Motor neuron (in vitro differentiated cells): ENCODE data around the gene SLC22A13. TPM values are rescaled to one million over a fixed set of nuclear protein-coding genes. Genes with fewer than 3 reads are reported as not detected.
"Not testable (repeated sequence)": the region's sequence is repeated elsewhere in the genome, so short reads cannot be mapped to it uniquely, and the experiment has no call there.

Source experiments
- ATAC-seq, 8 experiments: fragments of 200-7000 bp; cut with Tn5 transposase; replicated peaks in 6 of 8; 2 replicates each; pipeline ENCODE4 v1.8.0; 2021; ENCODE audit warnings: mild to moderate bottlenecking in 8 of 8, moderate library complexity in 8 of 8
- H3K27ac ChIP-seq, 2 donors: fragments of 250-450 bp; sonication (Bioruptor Pico); 2 replicates each; pipeline ENCODE4 v1.9.0; 2021; ENCODE audit warnings: antibody characterized with exemption in 2 of 2, mild to moderate bottlenecking in 2 of 2, moderate library complexity in 1 of 2
- H3K4me1 ChIP-seq, 2 donors: fragments of 250-450 bp; sonication (Bioruptor Pico); replicated peaks in 1 of 2; 2 replicates each; pipeline ENCODE4 v1.6.1; 2021; ENCODE audit warnings: antibody characterized with exemption in 2 of 2, mild to moderate bottlenecking in 2 of 2, moderate library complexity in 1 of 2
- H3K4me3 ChIP-seq, 5 donors: fragments of 250-450 bp; sonication (Bioruptor Pico); 2 replicates each; pipeline ENCODE4 v1.9.0; 2021; ENCODE audit warnings: antibody characterized with exemption in 5 of 5, mild to moderate bottlenecking in 5 of 5, moderate library complexity in 4 of 5
- WGBS, 10 experiments: fragments of 450-650 bp; shearing (Covaris generic); methylation state at CpG; one replicate each; pipeline ENCODE4 v1.0.0; 2022; 5-methylcytosine and 5-hydroxymethylcytosine counted together
- in situ Hi-C, 9 experiments: fragments of 400-800 bp; cut with MboI; loops; one replicate each; pipeline ENCODE4 v1.15.0; 2021; ENCODE audit warnings: low sequenced_read_pairs in 9 of 9, low pct_unique_long_range_greater_than_20kb in 2 of 9; ENCODE audit not compliant: unreplicated experiment in 9 of 9
- total RNA-seq, 8 experiments: library from RNA; unstranded; fragments of 300-600 nt; gene quantifications; 2 replicates each; pipeline versions ENCODE4 v1.2.3 to v1.2.4, GENCODE V29; 2022

Gene SLC22A13
- total RNA-seq, 8 experiments from 2014 or later = 0.13 to 1.0 (median 0.36) TPM; not detected in 1

- no peak overlapping the region for H3K4me3 ChIP-seq
Observed at GRCh38 chr3:38314764-38315487, 49.3 kb downstream of the SLC22A13 start.

DNA sequence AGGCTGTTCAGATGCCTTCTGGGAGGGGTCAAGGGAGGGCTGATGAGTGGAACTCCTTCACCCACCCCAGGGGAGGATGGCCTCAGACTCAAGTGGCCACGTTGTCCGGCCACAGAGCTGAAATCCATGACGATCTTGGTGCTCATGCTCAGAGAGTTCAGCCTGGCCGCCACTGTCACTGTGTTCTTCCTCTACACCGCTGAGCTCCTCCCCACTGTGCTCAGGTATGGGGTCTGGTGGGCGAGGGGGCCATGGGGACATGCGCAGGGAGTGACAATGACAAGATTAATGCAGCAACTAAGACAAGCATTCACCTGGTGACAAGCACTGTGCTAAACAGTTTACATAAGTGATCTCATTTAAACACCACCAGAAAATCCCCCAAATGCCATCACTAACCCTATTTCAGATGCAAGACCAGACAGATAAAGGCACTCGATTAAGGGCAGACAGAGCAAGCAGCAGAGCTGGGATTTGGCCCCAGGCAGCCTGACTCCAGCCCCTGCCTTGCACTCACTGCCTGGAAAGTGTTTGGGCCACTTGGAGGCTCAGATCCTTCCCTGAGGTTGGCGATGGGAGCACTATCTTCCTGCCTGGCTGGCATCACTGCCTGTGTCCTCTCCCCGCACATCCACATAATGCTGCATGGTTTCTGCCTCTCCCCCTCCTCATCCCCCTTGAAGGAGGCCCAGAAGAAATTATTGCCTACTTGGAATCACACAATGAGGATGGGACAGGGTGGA lies 50.0 kb downstream of the SLC22A13 start:
- Histone ChIP-seq H3K27ac (no peak overlapping the region), H3K4me1 (no peaks in the 10 kb centered on the region), H3K4me3 (no peak overlapping the region)
- ATAC-seq = no peak
- WGBS, 10 experiments = 40 to 63% (median 45%) methylated on average over 1 to 5 of the region's 10 CpGs; no CpG with 5 or more reads in 5 of the 10 experiments
- in situ Hi-C loops = no loop called here

More at GRCh38 chr3:38314764-38315487, 49.3 kb downstream of the SLC22A13 start:
- Histone ChIP-seq H3K27ac (no peak overlapping the region), H3K4me1 (no peaks in the 10 kb centered on the region)
- ATAC-seq = peak in 6 of 8 experiments; percentile 11 to 88 (median 32)
- WGBS, 10 experiments = 0 to 80% (median 60%) methylated on average over 1 of the region's 5 CpGs; no CpG with 5 or more reads in 3 of the 10 experiments
- in situ Hi-C loops = no loop called here

DNA sequence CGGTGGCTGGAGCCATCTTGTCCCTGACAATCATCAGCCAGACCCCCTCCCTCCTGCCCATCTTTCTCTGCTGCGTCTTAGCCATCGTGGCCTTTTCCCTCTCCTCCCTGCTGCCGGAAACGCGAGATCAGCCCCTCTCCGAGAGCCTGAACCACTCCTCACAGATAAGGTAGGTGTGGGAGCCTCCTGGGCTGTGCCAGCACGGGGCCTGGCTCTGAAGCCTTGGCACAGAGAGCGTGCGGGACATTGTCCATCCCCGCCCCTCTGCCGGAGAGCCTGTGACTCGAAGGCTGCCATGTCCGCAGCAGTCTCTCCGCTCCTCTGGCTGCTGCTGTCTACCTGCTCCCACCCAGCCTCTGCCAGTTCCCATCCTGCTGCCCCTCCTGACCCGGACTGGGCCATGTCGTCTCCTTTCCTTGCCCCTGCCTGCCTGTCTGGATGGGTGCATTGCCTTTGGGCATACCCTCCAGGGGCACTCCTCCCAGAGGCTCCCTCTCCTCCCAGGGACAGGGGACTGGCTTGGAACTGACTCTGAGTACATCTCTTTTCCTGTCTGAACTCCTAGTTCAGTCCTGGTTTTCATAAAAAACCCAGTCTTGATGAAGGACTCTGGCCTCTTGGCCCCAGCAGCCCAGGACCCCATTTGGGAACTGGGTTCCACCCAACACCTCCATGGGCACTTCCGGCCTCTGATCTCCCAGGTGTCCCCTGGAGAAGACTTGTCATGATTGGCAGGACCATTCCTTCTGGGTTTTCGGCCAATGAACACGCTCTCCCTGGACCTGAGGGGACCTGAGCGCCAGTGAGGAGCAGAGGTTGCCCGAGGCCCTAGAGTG lies 51.0 kb downstream of the SLC22A13 start:
- Histone ChIP-seq H3K27ac (no peak overlapping the region), H3K4me1 (no peaks in the 10 kb centered on the region), H3K4me3 (no peak overlapping the region)
- 17 to 100% (median 82%) methylated on average over 1 to 6 of the region's 22 CpGs; no CpG with 5 or more reads in 4 of the 10 experiments for WGBS, 10 experiments
- ATAC-seq = no peak
- in situ Hi-C loops = no loop called here

DNA sequence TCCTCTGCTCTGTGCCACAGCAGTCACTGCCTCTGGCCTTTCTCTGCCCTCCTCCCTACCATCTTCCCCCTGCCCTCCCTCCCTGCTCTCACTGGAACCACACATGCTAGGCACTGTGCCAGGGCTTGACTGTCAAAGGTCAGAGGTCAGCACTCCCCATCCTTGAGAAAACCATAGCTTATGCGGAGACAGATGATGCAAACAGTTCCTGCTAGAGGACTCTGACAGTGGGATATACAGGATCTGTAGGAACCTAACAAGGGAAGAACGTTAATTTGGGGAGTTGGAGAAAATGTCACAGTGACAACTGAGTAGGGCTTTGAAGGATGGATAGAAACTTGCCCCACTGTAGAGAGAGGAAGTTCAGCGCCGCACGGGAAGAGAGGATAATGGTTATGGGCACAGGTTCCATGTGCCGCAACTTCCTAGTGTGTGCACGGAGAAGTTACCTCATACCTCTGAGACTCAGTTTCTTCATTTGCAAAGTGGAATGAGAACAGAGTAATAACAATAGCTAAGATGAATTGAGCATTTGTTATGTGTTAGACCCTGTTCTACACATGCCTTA lies 51.7 kb downstream of the SLC22A13 start:
- in situ Hi-C loops = no loop called here
- WGBS, 10 experiments = 75 to 100% (median 85%) methylated on average over 1 to 6 of the region's 7 CpGs; no CpG with 5 or more reads in 2 of the 10 experiments
- no peaks in the 10 kb centered on the region for H3K4me1 ChIP-seq
- ATAC-seq = no peak
- no peak overlapping the region for H3K4me3 ChIP-seq
- H3K27ac ChIP-seq = no peak overlapping the region

DNA sequence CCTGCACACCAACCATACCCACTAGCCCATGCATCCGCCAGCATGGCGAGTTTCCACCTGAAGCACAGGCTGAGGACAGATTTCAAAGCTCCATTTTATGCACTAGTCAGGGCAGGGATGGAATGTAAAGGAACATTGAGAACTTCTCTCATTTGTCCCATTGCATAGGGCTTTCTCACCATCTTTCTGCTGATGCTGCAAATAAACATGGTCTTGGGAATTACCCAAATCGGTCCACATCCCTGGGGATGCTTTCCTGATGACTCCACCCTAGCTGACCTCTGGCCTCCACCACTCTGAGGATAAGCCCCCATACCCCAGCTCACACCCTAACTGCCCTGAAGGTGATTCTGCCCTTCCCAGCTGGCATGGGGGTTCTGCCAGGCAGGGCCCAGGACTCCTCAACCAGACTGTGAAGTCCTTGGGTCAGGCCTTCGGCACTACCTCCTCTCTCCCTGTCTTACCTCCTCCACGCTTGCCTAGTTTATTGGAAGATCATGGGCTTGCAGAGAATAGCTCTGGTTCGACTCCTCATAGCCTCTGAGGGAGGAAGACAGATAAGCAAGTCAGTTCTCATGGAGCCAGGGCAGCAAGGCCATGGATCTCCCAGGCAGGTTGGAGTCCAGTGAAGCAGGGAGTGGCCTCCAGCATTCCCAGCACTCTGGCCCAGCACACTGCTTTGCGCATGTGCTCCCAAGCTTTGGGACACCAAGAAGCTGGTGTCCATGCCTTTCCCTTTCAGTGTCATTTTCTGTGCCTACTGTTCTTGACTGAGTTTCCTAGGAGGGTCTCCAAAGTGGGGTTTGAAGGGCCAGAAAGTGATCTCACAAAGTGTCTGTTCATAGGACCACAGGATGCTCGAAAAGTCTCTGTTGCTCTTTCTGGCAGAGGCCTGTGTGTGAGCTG lies 53.4 kb downstream of the SLC22A13 start:
- Histone ChIP-seq H3K27ac (no peak overlapping the region), H3K4me1 (no peaks in the 10 kb centered on the region), H3K4me3 (no peak overlapping the region)
- WGBS, 10 experiments = 30 to 94% (median 72%) methylated on average over 1 to 7 of the region's 8 CpGs; no CpG with 5 or more reads in 3 of the 10 experiments
- in situ Hi-C loops = no loop called here
- no peak for ATAC-seq

DNA sequence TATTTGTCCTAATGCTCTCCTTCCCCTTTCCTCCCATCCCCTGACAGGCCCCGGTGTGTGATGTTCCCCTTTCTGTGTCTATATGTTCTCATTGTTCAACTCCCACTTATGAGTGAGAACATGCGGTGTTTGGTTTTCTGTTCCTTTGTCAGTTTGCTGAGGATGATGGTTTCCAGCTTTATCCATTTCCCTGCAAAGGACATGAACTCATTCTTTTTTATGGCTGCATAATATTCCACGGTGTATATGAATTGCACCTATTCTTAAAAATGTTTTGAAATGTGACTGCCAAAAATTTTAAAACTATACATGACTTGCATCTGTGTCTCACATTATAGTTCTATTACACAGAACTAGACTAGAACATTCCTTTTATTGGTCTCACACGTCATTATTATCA lies 55.0 kb downstream of the SLC22A13 start:
- in situ Hi-C loops, H3K4me3 ChIP-seq, H3K4me1 ChIP-seq, H3K27ac ChIP-seq, ATAC-seq: not testable (repeated sequence)
- WGBS, 10 experiments = 75 to 94% (median 87%) methylated on average over 1 to 4 of the region's 4 CpGs; no CpG with 5 or more reads in 2 of the 10 experiments

GRCh38 chr3:38323060-38323459 lies 57.4 kb downstream of the SLC22A13 start:
- Histone ChIP-seq H3K4me3 (no peak overlapping the region), H3K4me1 (no peaks in the 10 kb centered on the region), H3K27ac (no peak overlapping the region)
- in situ Hi-C loops = no loop called here
- no peak for ATAC-seq
- WGBS, 10 experiments = 80 to 100% (median 88%) methylated on average over 1 of the region's 1 CpG; no CpG with 5 or more reads in 5 of the 10 experiments

- 0 to 40% (median 25%) methylated on average over 1 of the region's 2 CpGs; no CpG with 5 or more reads in 7 of the 10 experiments for WGBS, 10 experiments
- no peak for ATAC-seq
- Histone ChIP-seq H3K4me3 (no peak overlapping the region), H3K4me1 (no peaks in the 10 kb centered on the region), H3K27ac (no peak overlapping the region)
- in situ Hi-C loops = no loop called here
Observed at GRCh38 chr3:38325256-38325655, 59.6 kb downstream of the SLC22A13 start.

- H3K27ac ChIP-seq = no peak overlapping the region
- no peak overlapping the region for H3K4me3 ChIP-seq
- ATAC-seq = peak in 5 of 8 experiments; percentile 40 to 86 (median 57)
- in situ Hi-C loops = no loop called here
- no peaks in the 10 kb centered on the region for H3K4me1 ChIP-seq
Observed at GRCh38 chr3:38327335-38328009, 61.9 kb downstream of the SLC22A13 start.
